HG03064 (cell line): ENCODE measurements around the gene EML3.

Experiments
- ATAC-seq: cut with Tn5 transposase; IDR thresholded peaks from one replicate; pipeline ENCODE4 v1.9.1; 2021; ENCODE audit warnings: low read depth; ENCODE audit not compliant: unreplicated experiment

The EML3 gene

DNA sequence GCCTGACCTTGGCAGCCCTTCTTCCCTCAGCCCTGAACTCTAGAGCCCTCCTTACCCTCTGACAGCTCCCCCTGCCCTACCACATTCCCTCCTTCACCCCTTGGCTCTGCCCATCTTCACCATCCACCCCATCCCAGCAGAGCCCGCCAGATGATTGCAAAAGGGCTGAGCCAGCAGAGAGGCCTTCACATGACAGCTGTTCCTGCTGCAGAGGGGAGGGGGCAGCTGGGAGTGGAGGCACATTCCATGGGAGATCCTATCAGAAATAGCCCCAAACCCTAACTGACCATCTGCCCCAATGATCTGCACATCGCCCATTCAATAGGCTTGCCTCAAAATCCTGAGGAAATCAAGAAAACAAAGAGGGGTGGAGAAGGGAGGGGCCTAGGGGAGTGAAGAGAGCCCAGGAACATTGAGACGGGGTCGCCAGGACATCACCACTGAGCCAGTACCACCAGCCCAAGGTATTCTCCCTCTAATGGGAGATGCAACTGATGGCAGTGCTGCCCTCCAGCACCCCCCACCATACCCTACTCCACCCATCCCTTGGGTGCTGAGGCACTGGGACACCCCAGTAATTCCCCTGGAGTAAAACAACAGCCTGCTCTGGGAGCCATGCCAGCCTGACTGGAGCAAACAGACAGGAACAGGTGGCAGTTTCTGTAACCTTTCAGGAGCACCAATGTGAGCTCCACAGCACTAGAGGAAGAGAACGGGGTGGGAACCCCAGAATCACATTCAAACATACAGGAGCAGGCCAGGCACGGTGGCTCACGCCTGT is 58.0 kb downstream of the EML3 start:
- no peak for ATAC-seq

DNA sequence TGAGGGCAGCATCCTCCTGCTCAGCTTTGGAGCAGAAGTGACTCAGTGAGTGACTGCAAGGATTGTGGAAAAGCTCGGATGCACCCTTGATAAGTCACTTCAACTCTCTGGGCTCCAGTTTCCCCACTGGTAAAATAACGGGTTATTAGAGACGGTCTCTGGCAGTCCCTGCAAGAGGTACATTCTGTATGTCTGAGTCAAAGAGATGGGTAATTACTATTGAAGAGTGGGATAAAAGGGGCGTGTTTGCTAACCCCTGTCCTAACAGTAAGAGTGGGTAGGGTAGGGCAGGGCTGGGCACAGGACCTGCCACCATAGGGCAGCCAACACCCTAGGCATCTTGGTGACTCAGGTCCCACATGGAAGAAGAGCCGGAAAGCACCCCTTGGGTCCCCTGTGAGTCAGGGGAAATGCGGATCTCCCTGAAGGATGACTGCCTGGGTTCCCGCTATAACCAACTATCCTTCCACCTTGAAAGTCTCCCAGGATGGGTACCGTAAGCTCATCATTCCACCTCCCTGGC is 58.7 kb downstream of the EML3 start:
- ATAC-seq = no peak

DNA sequence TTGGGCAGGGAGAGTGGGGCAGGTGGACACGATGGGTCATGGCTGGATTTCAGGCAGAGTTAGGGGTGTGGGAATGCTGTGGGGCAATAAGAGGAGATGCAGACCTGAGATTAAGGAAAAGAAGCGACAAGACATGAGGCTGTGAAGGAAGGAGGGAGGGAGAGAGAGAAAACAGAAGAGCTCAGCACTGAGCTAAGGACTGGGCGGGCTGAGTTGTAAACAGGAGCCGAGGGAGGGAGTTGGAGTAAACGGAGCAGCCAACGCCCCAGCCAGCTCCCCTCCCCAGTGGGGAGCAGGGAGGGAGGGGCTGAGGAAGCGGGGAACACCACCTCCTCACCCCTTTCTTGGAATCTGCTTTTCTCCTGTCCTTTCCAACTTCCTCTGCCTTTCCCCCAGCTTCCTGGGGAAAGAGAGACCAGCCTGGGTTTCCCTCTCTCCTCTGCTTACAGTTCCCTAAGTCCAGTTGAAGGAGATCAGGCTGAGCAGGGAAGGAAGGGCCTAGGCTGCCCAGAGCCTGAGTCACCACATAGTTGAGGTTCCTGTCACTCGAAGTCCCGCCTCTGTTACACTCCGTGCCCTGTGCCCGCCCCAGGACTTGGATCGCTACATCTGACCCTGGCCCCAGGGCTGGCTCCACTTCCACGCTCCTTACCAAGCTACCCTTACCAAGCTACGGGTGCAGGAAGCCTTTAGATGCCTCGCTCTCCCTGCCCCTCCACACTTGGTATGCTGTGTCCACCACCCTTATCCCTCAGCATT is 59.3 kb downstream of the EML3 start:
- no peak for ATAC-seq

DNA sequence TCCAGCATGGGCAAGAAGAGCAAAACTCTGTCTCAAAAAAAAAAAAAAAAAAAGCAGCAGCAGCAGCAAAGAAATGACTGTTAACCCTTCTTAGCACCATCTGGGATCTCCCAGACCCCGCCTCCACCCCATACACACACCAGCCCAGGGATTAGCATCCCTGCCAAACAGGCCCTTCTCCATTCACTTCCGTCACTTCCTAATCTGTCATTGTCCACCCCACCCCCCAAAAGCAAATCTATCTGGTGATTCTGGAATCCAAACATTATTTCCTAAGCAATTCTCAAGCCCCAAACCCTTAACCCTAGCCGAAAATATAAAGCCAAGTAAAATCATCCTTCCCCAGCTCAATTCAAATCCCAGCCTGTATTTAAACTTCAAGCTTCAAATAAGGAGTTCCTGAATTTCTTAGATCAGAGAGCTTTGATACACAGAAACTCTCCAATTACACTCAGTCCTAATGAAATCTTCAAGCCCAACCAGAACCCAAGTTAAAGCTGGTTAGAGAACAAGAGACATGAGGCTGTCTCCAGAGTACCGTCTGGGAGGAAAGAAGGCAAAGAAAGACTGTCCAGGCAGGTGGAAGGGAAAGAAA is 60.0 kb downstream of the EML3 start:
- no peak for ATAC-seq
